Measurements from ENCODE around the gene RFC5.

The RFC5 gene

DNA sequence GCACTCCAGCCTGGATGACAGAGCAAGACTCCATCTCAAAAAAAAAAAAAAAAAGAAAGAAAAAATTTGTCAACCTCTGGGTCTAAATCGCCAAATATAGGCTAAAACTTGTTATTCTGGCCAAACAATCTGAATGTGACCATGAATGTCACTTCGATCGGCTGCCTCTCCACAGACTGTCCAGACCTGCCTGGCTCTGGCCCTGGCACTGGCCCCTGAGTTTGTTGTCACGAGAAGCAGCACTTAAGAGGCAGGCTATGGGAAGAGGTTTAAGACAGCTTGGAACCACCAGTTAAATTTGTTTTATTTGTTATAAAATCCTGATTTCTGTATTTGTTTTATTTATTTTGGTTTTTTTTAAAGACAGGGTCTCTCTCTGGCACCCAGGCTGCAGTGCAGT lies 29.9 kb downstream of the RFC5 start:
- Histone ChIP-seq H3K9me3 (no peaks in the 10 kb centered on the region), H3K27me3 (ENCODE audit: low read depth) (no peaks in the 10 kb centered on the region), H3K4me1 (no peaks in the 10 kb centered on the region), H3K4me3 (no peak overlapping the region), H3K36me3 (replicated peaks) (peaks cover 25% of the 10 kb centered on the region)
- no peak for DNase-seq (ENCODE audit: low spot score in 2 of 2)
- in situ Hi-C loops (cut with MboI; ENCODE audit: low sequenced_read_pairs): no loop called here

GRCh38 chr12:118050972-118051910 lies 34.7 kb downstream of the RFC5 start:
- DNase-seq (ENCODE audit: low spot score in 2 of 2): no peak
- H3K9me3 ChIP-seq: no peaks in the 10 kb centered on the region
- H3K4me1 ChIP-seq: no peaks in the 10 kb centered on the region
- no peaks in the 10 kb centered on the region for H3K27me3 ChIP-seq (ENCODE audit: low read depth)
- H3K4me3 ChIP-seq: no peak overlapping the region
- peaks cover 9% of the 10 kb centered on the region for H3K36me3 ChIP-seq (replicated peaks)
- in situ Hi-C loops (cut with MboI; ENCODE audit: low sequenced_read_pairs): no loop called here

DNA sequence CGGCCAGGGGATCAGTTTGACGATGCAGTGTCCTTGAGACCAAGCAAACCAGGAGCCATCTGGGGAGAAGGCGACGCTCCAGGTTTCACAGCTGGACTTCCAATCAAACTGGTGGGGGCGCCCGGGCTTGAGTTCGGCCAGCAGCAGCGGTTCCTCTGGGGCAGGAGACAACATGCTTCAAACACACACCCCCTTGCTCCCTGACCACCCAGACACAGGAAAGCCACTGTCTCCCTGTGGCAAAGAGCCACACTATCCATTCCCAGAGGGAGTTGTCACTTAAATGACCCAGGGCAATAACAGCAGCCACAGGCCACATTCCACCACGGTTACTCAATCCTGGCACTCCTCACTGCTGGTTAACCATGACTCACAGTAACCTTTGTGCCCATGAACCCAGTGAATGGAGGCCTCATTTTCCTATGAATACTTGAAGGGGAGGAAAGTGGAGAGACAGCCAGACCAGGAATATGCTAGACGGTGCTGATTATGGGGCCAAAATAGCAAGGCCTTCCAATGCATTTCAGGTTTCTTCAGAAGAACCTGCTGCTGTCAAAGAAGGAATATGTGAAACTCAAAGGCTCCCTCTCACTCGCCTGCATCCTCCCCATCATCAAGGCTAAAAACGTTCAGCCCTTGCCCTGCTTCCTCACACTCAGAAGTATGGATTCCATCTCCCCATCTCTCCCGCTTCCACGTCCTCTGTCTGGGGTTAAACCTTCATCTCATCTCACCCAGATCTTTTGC lies 36.0 kb downstream of the RFC5 start:
- H3K4me1 ChIP-seq: no peaks in the 10 kb centered on the region
- H3K9me3 ChIP-seq: no peaks in the 10 kb centered on the region
- peaks cover 9% of the 10 kb centered on the region for H3K36me3 ChIP-seq (replicated peaks)
- H3K27me3 ChIP-seq (ENCODE audit: low read depth): no peaks in the 10 kb centered on the region
- H3K4me3 ChIP-seq: no peak overlapping the region
- in situ Hi-C loops (cut with MboI; ENCODE audit: low sequenced_read_pairs): no loop called here
- no peak for DNase-seq (ENCODE audit: low spot score in 2 of 2)

- H3K4me3 ChIP-seq: no peak overlapping the region
Observed at GRCh38 chr12:118053071-118053985, 36.8 kb downstream of the RFC5 start.

GRCh38 chr12:118055144-118055557 lies 38.6 kb downstream of the RFC5 start:
- in situ Hi-C loops (cut with MboI; ENCODE audit: low sequenced_read_pairs): no loop called here
- Histone ChIP-seq H3K4me3 (no peak overlapping the region), H3K27me3 (ENCODE audit: low read depth) (no peaks in the 10 kb centered on the region), H3K4me1 (peaks cover 9% of the 10 kb centered on the region), H3K36me3 (replicated peaks) (peaks cover 6% of the 10 kb centered on the region), H3K9me3 (no peaks in the 10 kb centered on the region)
- DNase-seq (ENCODE audit: low spot score in 2 of 2): peak in 1 of 2 experiments; percentile 77

More at GRCh38 chr12:118053071-118053985, 36.8 kb downstream of the RFC5 start:
- H3K9me3 ChIP-seq: no peaks in the 10 kb centered on the region
- H3K36me3 ChIP-seq (replicated peaks): peaks cover 9% of the 10 kb centered on the region
- H3K4me1 ChIP-seq: no peaks in the 10 kb centered on the region
- no peaks in the 10 kb centered on the region for H3K27me3 ChIP-seq (ENCODE audit: low read depth)
- no peak for DNase-seq (ENCODE audit: low spot score in 2 of 2)
- in situ Hi-C loops (cut with MboI; ENCODE audit: low sequenced_read_pairs): no loop called here

- in situ Hi-C loops (cut with MboI; ENCODE audit: low sequenced_read_pairs): no loop called here
- peaks cover 4% of the 10 kb centered on the region for H3K36me3 ChIP-seq (replicated peaks)
- no peaks in the 10 kb centered on the region for H3K27me3 ChIP-seq (ENCODE audit: low read depth)
- H3K4me3 ChIP-seq: no peak overlapping the region
- DNase-seq (ENCODE audit: low spot score in 2 of 2): no peak
- H3K9me3 ChIP-seq: no peaks in the 10 kb centered on the region
- H3K4me1 ChIP-seq: peaks cover 9% of the 10 kb centered on the region
Observed at GRCh38 chr12:118055865-118056773, 39.6 kb downstream of the RFC5 start.

- H3K4me1 ChIP-seq: peaks cover 17% of the 10 kb centered on the region
- H3K9me3 ChIP-seq: no peaks in the 10 kb centered on the region
- H3K36me3 ChIP-seq (replicated peaks): no peaks in the 10 kb centered on the region
Observed at GRCh38 chr12:118058227-118058626, 41.7 kb downstream of the RFC5 start.

GRCh38 chr12:118058881-118059280 lies 42.4 kb downstream of the RFC5 start:
- H3K9me3 ChIP-seq: no peaks in the 10 kb centered on the region
- DNase-seq (ENCODE audit: low spot score in 2 of 2): no peak
- H3K4me3 ChIP-seq: no peak overlapping the region
- H3K4me1 ChIP-seq: peaks cover 17% of the 10 kb centered on the region
- no peaks in the 10 kb centered on the region for H3K27me3 ChIP-seq (ENCODE audit: low read depth)
- H3K36me3 ChIP-seq (replicated peaks): no peaks in the 10 kb centered on the region
- in situ Hi-C loops (cut with MboI; ENCODE audit: low sequenced_read_pairs): no loop called here

More at GRCh38 chr12:118058227-118058626, 41.7 kb downstream of the RFC5 start:
- H3K4me3 ChIP-seq: no peak overlapping the region
- H3K27me3 ChIP-seq (ENCODE audit: low read depth): no peaks in the 10 kb centered on the region
- in situ Hi-C loops (cut with MboI; ENCODE audit: low sequenced_read_pairs): no loop called here
- DNase-seq (ENCODE audit: low spot score in 2 of 2): no peak

- DNase-seq (ENCODE audit: low spot score in 2 of 2): peak; percentile 21 to 73
- in situ Hi-C loops (cut with MboI; ENCODE audit: low sequenced_read_pairs): no loop called here
- Histone ChIP-seq H3K27me3 (ENCODE audit: low read depth) (no peaks in the 10 kb centered on the region), H3K4me3 (peak overlapping the region; percentile 57), H3K4me1 (peaks cover 17% of the 10 kb centered on the region), H3K9me3 (no peaks in the 10 kb centered on the region), H3K36me3 (replicated peaks) (no peaks in the 10 kb centered on the region)
Observed at GRCh38 chr12:118059341-118060191, 43.1 kb downstream of the RFC5 start.

- in situ Hi-C loops (cut with MboI; ENCODE audit: low sequenced_read_pairs): no loop called here
- Histone ChIP-seq H3K36me3 (replicated peaks) (no peaks in the 10 kb centered on the region; the same call in 1 of the 2 replicates), H3K9me3 (no peaks in the 10 kb centered on the region), H3K27me3 (ENCODE audit: low read depth) (no peaks in the 10 kb centered on the region), H3K4me1 (peaks cover 17% of the 10 kb centered on the region), H3K4me3 (peak overlapping the region; percentile 57)
- DNase-seq (ENCODE audit: low spot score in 2 of 2): peak in 1 of 2 experiments; percentile 41
Observed at GRCh38 chr12:118060301-118061010, 44.0 kb downstream of the RFC5 start.

GRCh38 chr12:118061011-118061872 lies 44.7 kb downstream of the RFC5 start, which contains the start of gene WSB2:
Gene WSB2 (minus strand): TSS chr12:118061179. CDS start chr12:118061048, 131 bp downstream.
- H3K27me3 ChIP-seq (ENCODE audit: low read depth): no peaks in the 10 kb centered on the region
- H3K4me1 ChIP-seq: peaks cover 17% of the 10 kb centered on the region
- in situ Hi-C loops (cut with MboI; ENCODE audit: low sequenced_read_pairs): no loop called here
- peak within 1 kb of the TSS; percentile 57 for H3K4me3 ChIP-seq
- peak in 1 of 2 experiments; percentile 70 for DNase-seq (ENCODE audit: low spot score in 2 of 2)
- no peaks in the 10 kb centered on the region for H3K9me3 ChIP-seq
- peaks cover 3% of the 10 kb centered on the region for H3K36me3 ChIP-seq (replicated peaks)
